Measurements from ENCODE around the gene EIF4E2. TPM values are rescaled to one million over a fixed set of nuclear protein-coding genes. Genes with fewer than 3 reads are reported as not detected.

The EIF4E2 gene
- total RNA-seq, 1 experiment from 2014 or later: 76.6 TPM

DNA sequence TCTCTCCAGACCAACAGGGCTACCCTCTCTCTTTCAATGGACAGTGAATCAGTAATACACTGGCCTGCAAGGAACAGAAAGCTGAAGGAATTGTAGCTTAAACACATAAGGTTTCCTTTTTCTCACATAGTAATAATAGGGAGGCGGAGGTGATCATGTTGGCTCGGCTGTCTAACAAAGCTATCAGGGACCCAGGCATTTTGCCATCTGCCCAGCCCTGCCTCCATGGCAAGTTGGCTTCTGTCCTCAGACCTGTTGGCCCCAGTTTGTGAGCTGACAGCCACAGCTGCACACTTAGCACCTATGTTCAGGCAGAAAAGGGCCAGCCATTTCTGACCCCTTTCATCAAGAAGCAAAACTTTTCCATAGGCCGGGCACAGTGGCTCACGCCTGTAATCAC, 13.0 kb upstream of the EIF4E2 start:
- Mint-ChIP-seq H3K9me3 (ENCODE audit: low read depth, unreplicated experiment) (no peaks in the 10 kb centered on the region), H3K4me1 (ENCODE audit: low read depth, unreplicated experiment) (no peaks in the 10 kb centered on the region), H3K36me3 (ENCODE audit: insufficient read depth, unreplicated experiment) (peaks cover 12% of the 10 kb centered on the region), H3K4me3 (ENCODE audit: low read depth, unreplicated experiment) (no peak overlapping the region), H3K27me3 (ENCODE audit: unreplicated experiment) (peaks cover 63% of the 10 kb centered on the region), H3K27ac (ENCODE audit: unreplicated experiment) (no peak overlapping the region)
- no peak for DNase-seq
- intact Hi-C loops (cut with micrococcal nuclease; ENCODE audit: unreplicated experiment): no loop called here
- TF ChIP-seq, protein P1, sequence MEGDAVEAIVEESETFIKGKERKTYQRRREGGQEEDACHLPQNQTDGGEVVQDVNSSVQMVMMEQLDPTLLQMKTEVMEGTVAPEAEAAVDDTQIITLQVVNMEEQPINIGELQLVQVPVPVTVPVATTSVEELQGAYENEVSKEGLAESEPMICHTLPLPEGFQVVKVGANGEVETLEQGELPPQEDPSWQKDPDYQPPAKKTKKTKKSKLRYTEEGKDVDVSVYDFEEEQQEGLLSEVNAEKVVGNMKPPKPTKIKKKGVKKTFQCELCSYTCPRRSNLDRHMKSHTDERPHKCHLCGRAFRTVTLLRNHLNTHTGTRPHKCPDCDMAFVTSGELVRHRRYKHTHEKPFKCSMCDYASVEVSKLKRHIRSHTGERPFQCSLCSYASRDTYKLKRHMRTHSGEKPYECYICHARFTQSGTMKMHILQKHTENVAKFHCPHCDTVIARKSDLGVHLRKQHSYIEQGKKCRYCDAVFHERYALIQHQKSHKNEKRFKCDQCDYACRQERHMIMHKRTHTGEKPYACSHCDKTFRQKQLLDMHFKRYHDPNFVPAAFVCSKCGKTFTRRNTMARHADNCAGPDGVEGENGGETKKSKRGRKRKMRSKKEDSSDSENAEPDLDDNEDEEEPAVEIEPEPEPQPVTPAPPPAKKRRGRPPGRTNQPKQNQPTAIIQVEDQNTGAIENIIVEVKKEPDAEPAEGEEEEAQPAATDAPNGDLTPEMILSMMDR (IDR thresholded peaks at IDR 0.05; ENCODE audit: unreplicated experiment): no peak
- BruUV-seq (replicated peaks): no TSS peak
- CTCF ChIA-PET: no interaction called here

DNA sequence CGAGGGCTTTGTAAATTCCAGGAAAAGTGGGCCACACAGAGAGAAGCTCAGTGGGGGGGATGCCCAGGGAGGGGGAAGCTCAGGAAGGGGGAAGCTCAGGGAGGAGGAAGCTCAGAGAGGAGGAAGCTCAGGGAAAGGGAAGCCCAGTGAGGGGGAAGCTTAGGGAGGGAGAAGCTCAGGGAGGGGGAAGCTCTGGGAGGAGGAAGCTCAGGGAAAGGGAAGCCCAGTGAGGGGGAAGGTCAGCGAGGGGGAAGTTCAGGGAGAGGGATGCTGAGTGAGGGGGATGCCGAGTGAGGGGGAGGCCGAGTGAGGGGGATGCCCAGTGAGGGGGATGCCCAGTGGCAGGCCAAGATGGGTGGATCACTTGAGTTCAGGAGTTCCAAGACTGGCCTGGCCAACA, 11.8 kb upstream of the EIF4E2 start:
- H3K27me3 Mint-ChIP-seq (ENCODE audit: unreplicated experiment): peaks cover 52% of the 10 kb centered on the region
- CTCF ChIA-PET: interaction anchor here (0.6 to 0.9 kb wide), 3 partner anchors 54 to 1382 kb away, joined by 3 to 10 read pairs (median 3); no protein-coding TSS in a partner anchor
- no peak overlapping the region for H3K4me3 Mint-ChIP-seq (ENCODE audit: low read depth, unreplicated experiment)
- H3K36me3 Mint-ChIP-seq (ENCODE audit: insufficient read depth, unreplicated experiment): peaks cover 12% of the 10 kb centered on the region
- BruUV-seq (replicated peaks): no TSS peak
- intact Hi-C loops (cut with micrococcal nuclease; ENCODE audit: unreplicated experiment): no loop called here
- no peaks in the 10 kb centered on the region for H3K4me1 Mint-ChIP-seq (ENCODE audit: low read depth, unreplicated experiment)
- no peak for DNase-seq
- H3K9me3 Mint-ChIP-seq (ENCODE audit: low read depth, unreplicated experiment): no peaks in the 10 kb centered on the region
- TF ChIP-seq, protein P1 (IDR thresholded peaks at IDR 0.05; ENCODE audit: unreplicated experiment): no peak
- no peak overlapping the region for H3K27ac Mint-ChIP-seq (ENCODE audit: unreplicated experiment)

DNA sequence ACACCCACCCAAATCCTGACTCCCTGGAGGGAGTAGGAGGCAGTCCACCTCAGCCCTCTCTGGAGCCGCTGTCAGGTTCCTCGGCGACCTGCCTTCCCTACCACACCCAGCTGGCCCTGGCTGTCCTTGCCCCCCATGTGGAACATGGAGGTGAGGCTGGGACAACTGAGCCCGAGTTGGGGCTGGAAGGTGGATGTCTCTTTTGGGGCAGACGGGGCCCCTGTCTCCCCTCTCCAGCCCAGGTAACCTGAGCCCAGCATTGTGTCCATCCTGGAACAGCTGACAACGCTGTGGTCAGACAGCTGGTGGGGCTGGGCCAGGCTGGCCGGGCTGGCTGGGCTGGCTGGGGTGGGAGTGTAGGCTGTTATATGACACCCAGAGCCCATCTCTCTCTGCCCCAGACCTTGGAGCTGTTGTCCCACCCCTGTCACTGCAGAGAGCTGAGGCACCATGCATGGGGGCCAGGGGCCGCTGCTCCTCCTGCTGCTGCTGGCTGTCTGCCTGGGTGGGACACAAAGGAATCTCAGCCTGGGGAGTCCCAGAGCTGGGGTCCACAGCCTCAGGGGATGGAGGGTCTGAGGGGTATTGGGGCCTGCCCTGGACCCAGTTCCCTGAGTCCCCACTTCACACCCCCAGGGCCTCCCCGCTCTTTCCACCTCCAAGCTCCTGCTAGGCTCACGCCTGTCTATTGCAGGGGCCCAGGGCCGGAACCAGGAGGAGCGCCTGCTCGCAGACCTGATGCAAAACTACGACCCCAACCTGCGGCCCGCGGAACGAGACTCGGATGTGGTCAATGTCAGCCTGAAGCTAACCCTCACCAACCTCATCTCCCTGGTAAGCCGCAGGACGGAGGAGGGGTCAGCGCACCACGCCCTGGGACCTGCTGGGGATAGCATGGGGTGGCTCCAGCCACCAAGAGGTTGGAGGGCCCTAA, 10.9 kb upstream of the EIF4E2 start, which contains the start of gene CHRNG:
TSS of gene CHRNG (plus strand) at position 395 of the 934 bp plus-strand sequence. CDS start at position 451, 56 bp downstream.
- Mint-ChIP-seq H3K4me1 (ENCODE audit: low read depth, unreplicated experiment) (no peaks in the 10 kb centered on the region), H3K9me3 (ENCODE audit: low read depth, unreplicated experiment) (no peaks in the 10 kb centered on the region), H3K27me3 (ENCODE audit: unreplicated experiment) (peaks cover 46% of the 10 kb centered on the region), H3K27ac (ENCODE audit: unreplicated experiment) (no peak within 1 kb of the TSS), H3K4me3 (ENCODE audit: low read depth, unreplicated experiment) (no peak within 1 kb of the TSS), H3K36me3 (ENCODE audit: insufficient read depth, unreplicated experiment) (peaks cover 12% of the 10 kb centered on the region)
- CTCF ChIA-PET: interaction anchor here (0.6 kb wide), 1 partner anchor 318 kb away, joined by 12 read pairs; no protein-coding TSS in a partner anchor
- no peak for DNase-seq
- TF ChIP-seq, protein P1 (IDR thresholded peaks at IDR 0.05; ENCODE audit: unreplicated experiment): no peak
- no TSS peak for BruUV-seq (replicated peaks)
- intact Hi-C loops (cut with micrococcal nuclease; ENCODE audit: unreplicated experiment): no loop called here

DNA sequence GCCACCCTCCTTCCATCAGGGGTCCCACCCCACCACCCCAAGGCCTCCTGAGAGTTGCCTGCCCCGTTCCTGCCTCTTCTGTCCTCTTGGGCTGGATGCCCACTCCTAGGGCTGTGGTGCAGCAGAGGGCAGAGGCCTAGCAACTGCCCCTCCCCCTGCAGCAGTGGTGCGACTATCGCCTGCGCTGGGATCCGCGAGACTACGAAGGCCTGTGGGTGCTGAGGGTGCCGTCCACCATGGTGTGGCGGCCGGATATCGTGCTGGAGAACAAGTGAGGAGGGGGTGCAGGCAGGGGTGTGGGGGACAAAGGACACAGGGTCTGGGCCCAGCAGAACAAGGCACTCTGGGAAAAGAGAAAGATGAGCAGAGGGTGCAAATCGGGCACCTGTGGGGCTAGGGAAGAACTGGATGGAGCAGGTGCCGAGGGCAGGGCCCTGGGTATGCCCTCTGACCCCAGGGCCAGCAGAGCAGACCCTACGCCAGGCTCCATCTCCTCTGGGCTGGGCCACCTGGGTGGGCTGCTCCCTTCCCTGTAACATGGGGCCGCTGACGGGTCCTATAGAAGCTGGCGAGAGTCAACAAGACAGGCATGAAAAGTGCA, 9.9 kb upstream of the EIF4E2 start:
- H3K9me3 Mint-ChIP-seq (ENCODE audit: low read depth, unreplicated experiment): no peaks in the 10 kb centered on the region
- H3K27ac Mint-ChIP-seq (ENCODE audit: unreplicated experiment): no peak overlapping the region
- H3K27me3 Mint-ChIP-seq (ENCODE audit: unreplicated experiment): peaks cover 40% of the 10 kb centered on the region
- intact Hi-C loops (cut with micrococcal nuclease; ENCODE audit: unreplicated experiment): no loop called here
- H3K4me3 Mint-ChIP-seq (ENCODE audit: low read depth, unreplicated experiment): no peak overlapping the region
- H3K4me1 Mint-ChIP-seq (ENCODE audit: low read depth, unreplicated experiment): no peaks in the 10 kb centered on the region
- H3K36me3 Mint-ChIP-seq (ENCODE audit: insufficient read depth, unreplicated experiment): peaks cover 12% of the 10 kb centered on the region
- BruUV-seq (replicated peaks): no TSS peak
- DNase-seq: no peak
- TF ChIP-seq, protein P1 (IDR thresholded peaks at IDR 0.05; ENCODE audit: unreplicated experiment): no peak
- CTCF ChIA-PET: no interaction called here

Measured in Calu3 (cell line).